HEK293 (cell line): Measurements from ENCODE around the gene DNAJC11.
A peak's percentile ranks its signal among the peaks of the same experiment; 100 is the strongest.
"Not testable (repeated sequence)": the region's sequence is repeated elsewhere in the genome, so short reads cannot be mapped to it uniquely, and the experiment has no call there.

ENCODE experiments used
- CTCF ChIA-PET: fragments of 350-600 bp; formaldehyde crosslinking; extraction: SDS; loops from one replicate; lab custom pipeline; 2021; ENCODE audit warnings: antibody characterized with exemption; lab: Yijun Ruan, JAX
- POLR2A ChIA-PET: fragments of 300-600 bp; formaldehyde crosslinking; extraction: SDS; loops from one replicate; lab custom pipeline; 2020; ENCODE audit warnings: antibody characterized with exemption, inconsistent platforms; lab: Yijun Ruan, JAX
- H3K27ac ChIP-seq: fragments of 200-500 bp; sonication (Bioruptor generic); 2 replicates; pipeline ENCODE4 v1.5.1; 2014; ENCODE audit warnings: low read depth, low read length, control low read depth, inconsistent platforms; ENCODE audit errors: extremely low read depth
- H3K36me3 ChIP-seq, 2 experiments: fragments of 200-500 bp in 1 of 2; sonication (Bioruptor generic) in 1 of 2; 1 replicate in 1 of 2; 2 replicates in 1 of 2; pipeline ENCODE4 v1.5.1; 2014 to 2017; ENCODE audit warnings: inconsistent platforms in 2 of 2, low read length in 2 of 2; ENCODE audit not compliant: control insufficient read depth in 2 of 2, insufficient read depth in 1 of 2
- H3K4me1 ChIP-seq: fragments of 200-500 bp; sonication (Bioruptor generic); 2 replicates; pipeline ENCODE4 v1.5.1; 2014; ENCODE audit warnings: mild to moderate bottlenecking, low read length, inconsistent platforms; ENCODE audit not compliant: control insufficient read depth, insufficient read depth
- H3K4me3 ChIP-seq: 2 replicates; pipeline ENCODE4 v1.5.1; 2011; ENCODE audit warnings: low read depth, mild to moderate bottlenecking, control low read depth, low read length, moderate library complexity
- H3K9me3 ChIP-seq: fragments of 200-500 bp; sonication (Bioruptor generic); 2 replicates; pipeline ENCODE4 v1.5.1; 2014; ENCODE audit warnings: low read depth, low read length, inconsistent platforms; ENCODE audit not compliant: control insufficient read depth, insufficient read depth
- SP3 ChIP-seq: fragments of 450-650 bp; formaldehyde crosslinking; IDR thresholded peaks from 2 replicates; pipeline ENCODE4 v1.5.1; 2016; ENCODE audit warnings: missing biosample characterization, missing genetic modification characterization
- SP7 ChIP-seq: fragments of 450-650 bp; formaldehyde crosslinking; IDR thresholded peaks from 2 replicates; pipeline ENCODE4 v1.5.1; 2016; ENCODE audit warnings: missing biosample characterization, missing genetic modification characterization
- ZBTB21 ChIP-seq: fragments of 450-650 bp; formaldehyde crosslinking; IDR thresholded peaks from 2 replicates; pipeline ENCODE4 v1.5.1; 2017; ENCODE audit warnings: missing biosample characterization, missing genetic modification characterization
- ZNF114 ChIP-seq: fragments of 450-650 bp; formaldehyde crosslinking; IDR thresholded peaks from 2 replicates; pipeline ENCODE4 v1.5.0; 2017; ENCODE audit warnings: missing biosample characterization, missing genetic modification characterization
- ZNF184 ChIP-seq: fragments of 450-650 bp; IDR thresholded peaks from 2 replicates; pipeline ENCODE4 v1.5.1; 2018; ENCODE audit warnings: missing biosample characterization, mild to moderate bottlenecking, missing genetic modification characterization
- ZNF324 ChIP-seq: fragments of 450-650 bp; formaldehyde crosslinking; IDR thresholded peaks from 2 replicates; pipeline ENCODE4 v1.5.1; 2016; ENCODE audit warnings: missing biosample characterization, missing genetic modification characterization
- ZNF350 ChIP-seq: fragments of 450-650 bp; formaldehyde crosslinking; IDR thresholded peaks from 2 replicates; pipeline ENCODE4 v1.5.0; 2017; ENCODE audit warnings: missing biosample characterization, mild to moderate bottlenecking, missing genetic modification characterization
- ZNF501 ChIP-seq: fragments of 450-650 bp; formaldehyde crosslinking; IDR thresholded peaks from 2 replicates; pipeline ENCODE4 v1.5.1; 2016; ENCODE audit warnings: missing biosample characterization, missing genetic modification characterization
- ZNF654 ChIP-seq: fragments of 450-650 bp; formaldehyde crosslinking; IDR thresholded peaks from 2 replicates; pipeline ENCODE4 v1.5.1; 2016; ENCODE audit warnings: low read depth, missing biosample characterization, missing genetic modification characterization
- ZNF701 ChIP-seq: fragments of 450-650 bp; formaldehyde crosslinking; IDR thresholded peaks from 2 replicates; pipeline ENCODE4 v1.5.1; 2016; ENCODE audit warnings: missing biosample characterization, missing genetic modification characterization
- ZNF785 ChIP-seq: fragments of 450-650 bp; formaldehyde crosslinking; IDR thresholded peaks from 2 replicates; pipeline ENCODE4 v1.5.1; 2016; ENCODE audit warnings: missing biosample characterization, missing genetic modification characterization
- ZNF843 ChIP-seq: fragments of 450-650 bp; formaldehyde crosslinking; IDR thresholded peaks from 2 replicates; pipeline ENCODE4 v1.5.1; 2016; ENCODE audit warnings: missing biosample characterization, missing genetic modification characterization
- TF ChIP-seq, protein P1 (sequence below): fragments of 450-650 bp; formaldehyde crosslinking; IDR thresholded peaks from 2 replicates; pipeline ENCODE4 v1.5.1; 2016; ENCODE audit warnings: missing biosample characterization, missing genetic modification characterization
- TF ChIP-seq, protein P2 (sequence below): fragments of 450-650 bp; formaldehyde crosslinking; optimal IDR thresholded peaks from 2 replicates; pipeline ENCODE3; 2016; ENCODE audit warnings: missing biosample characterization, mild to moderate bottlenecking, missing genetic modification characterization

Gene DNAJC11

DNA sequence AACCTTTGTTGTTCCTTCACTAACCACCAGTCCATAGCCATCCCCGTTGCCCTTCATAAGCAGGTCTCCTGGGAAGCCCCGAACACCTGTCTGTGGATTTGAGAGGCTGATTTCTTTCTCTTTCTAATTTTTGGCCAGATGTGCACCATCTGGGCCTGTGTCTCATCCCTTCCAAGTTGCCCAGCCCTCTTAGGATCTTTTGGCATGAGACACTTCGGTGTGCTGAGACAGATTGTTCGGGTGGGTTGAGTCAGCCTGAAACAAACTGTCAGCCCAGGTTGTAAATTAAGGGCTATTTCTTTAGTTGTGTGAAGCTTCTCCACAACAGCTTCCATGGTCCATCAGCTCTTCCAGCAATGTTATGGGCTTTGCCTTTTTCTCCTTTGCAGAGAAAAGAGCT lies 1.4 kb upstream of the DNAJC11 start:
- Histone ChIP-seq H3K27ac (no peak overlapping the region), H3K9me3 (no peaks in the 10 kb centered on the region), H3K4me3 (no peak overlapping the region), H3K4me1 (no peaks in the 10 kb centered on the region), H3K36me3 (no peaks in the 10 kb centered on the region)
- TF ChIP-seq ZNF350 (tag by site-specific recombination) (no peak), SP7 (tag by site-specific recombination) (no peak), ZNF654 (tag by site-specific recombination) (no peak), ZNF501 (tag by site-specific recombination) (no peak), ZNF324 (tag by site-specific recombination) (no peak)
- TF ChIP-seq, protein P1, sequence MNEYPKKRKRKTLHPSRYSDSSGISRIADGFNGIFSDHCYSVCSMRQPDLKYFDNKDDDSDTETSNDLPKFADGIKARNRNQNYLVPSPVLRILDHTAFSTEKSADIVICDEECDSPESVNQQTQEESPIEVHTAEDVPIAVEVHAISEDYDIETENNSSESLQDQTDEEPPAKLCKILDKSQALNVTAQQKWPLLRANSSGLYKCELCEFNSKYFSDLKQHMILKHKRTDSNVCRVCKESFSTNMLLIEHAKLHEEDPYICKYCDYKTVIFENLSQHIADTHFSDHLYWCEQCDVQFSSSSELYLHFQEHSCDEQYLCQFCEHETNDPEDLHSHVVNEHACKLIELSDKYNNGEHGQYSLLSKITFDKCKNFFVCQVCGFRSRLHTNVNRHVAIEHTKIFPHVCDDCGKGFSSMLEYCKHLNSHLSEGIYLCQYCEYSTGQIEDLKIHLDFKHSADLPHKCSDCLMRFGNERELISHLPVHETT (tag by site-specific recombination) = no peak
- POLR2A ChIA-PET = interaction anchor here (0.7 kb wide), 1 partner anchor 828 kb away, joined by 4 read pairs; no protein-coding TSS in a partner anchor
- CTCF ChIA-PET = interaction anchor here (0.7 kb wide), 2 partner anchors 56 to 1054 kb away, joined by 3 read pairs; no protein-coding TSS in a partner anchor

DNA sequence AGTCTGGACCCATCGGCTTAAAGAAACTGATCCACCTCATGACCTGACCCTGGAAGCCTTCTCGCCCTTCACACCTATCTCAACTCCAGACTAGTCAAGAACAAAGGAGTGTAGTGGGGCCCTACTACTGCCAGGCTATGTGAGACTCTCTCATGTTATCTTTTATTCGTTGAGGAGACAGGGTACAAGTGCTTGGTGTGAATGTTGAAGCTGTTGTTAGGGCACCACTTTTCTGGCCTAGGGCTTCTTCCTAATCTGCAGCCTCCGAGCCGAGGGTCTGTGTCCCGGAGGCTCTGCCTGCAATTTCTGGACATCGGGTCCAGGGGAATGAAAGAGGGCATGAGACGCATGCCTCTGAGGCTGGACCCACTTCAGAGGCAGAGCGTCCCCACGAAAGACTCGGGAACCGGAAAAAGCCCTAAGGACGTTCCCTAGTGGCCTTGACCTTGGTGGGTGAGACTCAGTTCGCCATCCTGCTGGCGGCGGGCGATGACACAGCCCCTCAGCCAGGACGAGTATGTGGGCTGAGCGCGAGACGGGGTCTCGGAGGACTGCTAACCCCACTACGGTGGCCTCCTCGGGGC lies 671 bp downstream of the DNAJC11 start:
- H3K27ac ChIP-seq = peak overlapping the region; percentile 27; the same call in 1 of the 2 replicates

DNA sequence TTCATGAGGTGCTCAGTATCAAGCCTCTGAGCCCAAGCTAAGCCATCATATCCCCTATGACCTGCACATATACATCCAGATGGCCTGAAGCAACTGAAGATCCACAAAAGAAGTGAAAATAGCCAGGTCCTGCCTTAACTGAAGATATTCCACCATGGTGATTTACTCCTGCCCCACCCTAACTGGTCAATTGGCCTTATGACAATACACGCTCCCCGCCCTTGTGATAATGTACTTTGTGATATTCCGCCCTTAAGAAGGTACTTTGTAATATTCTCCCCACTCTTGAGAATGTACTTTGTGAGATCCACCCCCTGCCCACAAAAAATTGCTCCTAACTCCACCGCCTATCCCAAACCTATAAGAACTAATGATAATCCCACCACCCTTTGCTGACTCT lies 1.7 kb downstream of the DNAJC11 start:
- not testable (repeated sequence) for H3K4me3 ChIP-seq

More for the DNA sequence above, 671 bp downstream of the DNAJC11 start:
- H3K9me3 ChIP-seq = no peaks in the 10 kb centered on the region
- CTCF ChIA-PET = interaction anchor here (0.6 to 1.6 kb wide), 13 partner anchors 8 to 985 kb away, joined by 3 to 6 read pairs (median 4); no protein-coding TSS in a partner anchor
- H3K4me3 ChIP-seq = peak overlapping the region; percentile 72
- POLR2A ChIA-PET = interaction anchor here (0.9 to 2.1 kb wide), 3 partner anchors 15 to 84 kb away, joined by 3 to 6 read pairs (median 3); partner anchors contain the start of gene CAMTA1
- H3K36me3 ChIP-seq = peaks cover 0 to 10% of the 10 kb centered on the region in 2 experiments; a peak in 1 of 3 replicates
- TF ChIP-seq SP3 (tag by site-specific recombination) (0 out of 2 replicates have a peak, but pooled peaks have one; percentile 16), ZNF114 (tag by site-specific recombination) (no peak)
- TF ChIP-seq, all 188 proteins: peak for 1
- no peaks in the 10 kb centered on the region for H3K4me1 ChIP-seq

DNA sequence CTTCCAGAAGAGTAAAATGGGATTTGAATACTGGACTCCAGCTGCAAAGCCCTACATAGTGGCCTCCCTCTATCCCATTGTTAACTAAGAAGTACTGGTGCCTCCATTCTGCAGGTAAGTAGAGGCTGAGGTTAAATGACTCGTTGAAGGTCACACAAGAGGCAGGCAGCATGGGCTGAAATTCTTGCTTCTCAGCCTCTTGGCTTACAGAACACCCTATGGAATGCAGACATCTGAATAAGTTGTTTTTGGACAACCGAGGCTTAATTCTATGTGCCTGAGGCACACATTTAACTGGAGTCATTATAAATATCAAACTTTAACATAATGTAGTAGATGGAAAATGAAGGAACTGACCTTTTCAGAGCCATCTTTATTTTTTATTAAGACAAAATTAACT lies 5.7 kb downstream of the DNAJC11 start:
- TF ChIP-seq ZNF184 (tag by site-specific recombination) (no peak), ZBTB21 (tag by site-specific recombination) (no peak), ZNF785 (tag by site-specific recombination) (no peak), ZNF843 (no peak), ZNF701 (tag by site-specific recombination) (no peak)
- TF ChIP-seq, protein P2, sequence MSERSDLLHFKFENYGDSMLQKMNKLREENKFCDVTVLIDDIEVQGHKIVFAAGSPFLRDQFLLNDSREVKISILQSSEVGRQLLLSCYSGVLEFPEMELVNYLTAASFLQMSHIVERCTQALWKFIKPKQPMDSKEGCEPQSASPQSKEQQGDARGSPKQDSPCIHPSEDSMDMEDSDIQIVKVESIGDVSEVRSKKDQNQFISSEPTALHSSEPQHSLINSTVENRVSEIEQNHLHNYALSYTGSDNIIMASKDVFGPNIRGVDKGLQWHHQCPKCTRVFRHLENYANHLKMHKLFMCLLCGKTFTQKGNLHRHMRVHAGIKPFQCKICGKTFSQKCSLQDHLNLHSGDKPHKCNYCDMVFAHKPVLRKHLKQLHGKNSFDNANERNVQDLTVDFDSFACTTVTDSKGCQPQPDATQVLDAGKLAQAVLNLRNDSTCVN (tag by site-specific recombination) = no peak
- no peaks in the 10 kb centered on the region for H3K4me1 ChIP-seq
- H3K9me3 ChIP-seq = no peaks in the 10 kb centered on the region
- H3K4me3 ChIP-seq = no peak overlapping the region
- ChIA-PET CTCF (no interaction called here), POLR2A (interaction anchor here (0.6 to 0.8 kb wide), 2 partner anchors 172 to 572 kb away, joined by 3 to 9 read pairs; no protein-coding TSS in a partner anchor)
- peaks cover 0 to 15% of the 10 kb centered on the region in 2 experiments; a peak in 2 of 3 replicates for H3K36me3 ChIP-seq
- H3K27ac ChIP-seq = no peak overlapping the region

More for the DNA sequence above, 1.7 kb downstream of the DNAJC11 start:
- ChIA-PET CTCF (interaction anchor here (1.0 kb wide), 1 partner anchor 14 kb away, joined by 5 read pairs; no protein-coding TSS in a partner anchor), POLR2A (interaction anchor here (0.9 to 2.1 kb wide), 2 partner anchors 14 to 85 kb away, joined by 3 to 6 read pairs; partner anchors contain the start of gene CAMTA1)
- not testable (repeated sequence) for H3K4me1 ChIP-seq, H3K9me3 ChIP-seq, H3K27ac ChIP-seq
- peaks cover 0 to 10% of the 10 kb centered on the region in 2 experiments; a peak in 1 of 3 replicates for H3K36me3 ChIP-seq
